SK-N-SH (cell line): Measurements from ENCODE around the gene UBE2D1. TPM values are rescaled to one million over a fixed set of nuclear protein-coding genes. Genes with fewer than 3 reads are reported as not detected.

Experiments used
- CTCF ChIA-PET: fragments of 300-600, 350-600 bp; formaldehyde crosslinking; extraction: SDS; loops from one replicate; lab custom pipeline; 2021; lab: Yijun Ruan, JAX
- POLR2A ChIA-PET: fragments of 350-600 bp; sonication (Branson Sonifier 250); formaldehyde crosslinking; extraction: SDS; loops from one replicate; lab custom pipeline; 2020; ENCODE audit warnings: antibody characterized with exemption, inconsistent platforms; lab: Yijun Ruan, JAX
- DNase-seq: peaks from one replicate; pipeline ENCODE4 v3.0.0; 2012
- H2AFZ ChIP-seq: fragments of 200-600 bp; sonication (generic); 2 replicates; pipeline ENCODE4 v1.8.1; 2016; ENCODE audit warnings: antibody characterized with exemption, mild to moderate bottlenecking, low read depth
- H3F3A ChIP-seq: fragments of 200-600 bp; sonication (generic); replicated peaks from 2 replicates; pipeline ENCODE3; 2016; ENCODE audit warnings: antibody characterized with exemption, mild to moderate bottlenecking; ENCODE audit not compliant: insufficient read depth
- H3K27ac ChIP-seq, 2 experiments: fragments of 200-500 bp in 1 of 2; fragments of 200-600 bp in 1 of 2; sonication (Bioruptor generic) in 1 of 2; sonication (generic), shearing (Covaris generic) in 1 of 2; 2 replicates each; pipeline versions ENCODE4 v1.5.1 to v1.6.1; 2014 to 2016; ENCODE audit warnings: low read depth in 2 of 2, inconsistent platforms in 1 of 2, low read length in 1 of 2, mild to moderate bottlenecking in 1 of 2, mixed read lengths in 1 of 2
- H3K27me3 ChIP-seq: fragments of 200-600 bp; sonication (generic), shearing (Covaris generic); 2 replicates; pipeline ENCODE4 v1.6.1; 2016; ENCODE audit warnings: mixed run types; ENCODE audit not compliant: insufficient read depth
- H3K36me3 ChIP-seq, 2 experiments: fragments of 200-500 bp in 1 of 2; fragments of 200-600 bp in 1 of 2; sonication (Bioruptor generic) in 1 of 2; sonication (generic) in 1 of 2; replicated peaks in 1 of 2; 2 replicates each; pipeline versions ENCODE3 to v1.5.1; 2014 to 2016; ENCODE audit warnings: low read length in 1 of 2, mild to moderate bottlenecking in 1 of 2; ENCODE audit not compliant: insufficient read depth in 2 of 2, control insufficient read depth in 1 of 2
- H3K4me1 ChIP-seq, 2 experiments: fragments of 200-500 bp in 1 of 2; fragments of 200-600 bp in 1 of 2; sonication (Bioruptor generic) in 1 of 2; sonication (generic), shearing (Covaris generic) in 1 of 2; 2 replicates each; pipeline versions ENCODE4 v1.5.1 to v1.6.1; 2014 to 2016; ENCODE audit warnings: low read depth in 1 of 2, low read length in 1 of 2, mixed run types in 1 of 2; ENCODE audit not compliant: insufficient read depth in 2 of 2, control insufficient read depth in 1 of 2
- H3K4me2 ChIP-seq: fragments of 200-600 bp; sonication (generic), shearing (Covaris generic); 2 replicates; pipeline ENCODE4 v1.6.1; 2017; ENCODE audit warnings: mixed run types
- H3K4me3 ChIP-seq, 2 experiments: fragments of 200-500 bp in 1 of 2; fragments of 200-600 bp in 1 of 2; sonication (Bioruptor generic) in 1 of 2; sonication (generic), shearing (Covaris generic) in 1 of 2; 2 replicates each; pipeline versions ENCODE4 v1.5.1 to v1.8.1; 2014 to 2016; ENCODE audit warnings: low read depth in 2 of 2, inconsistent platforms in 1 of 2, low read length in 1 of 2, mild to moderate bottlenecking in 1 of 2, mixed read lengths in 1 of 2, moderate library complexity in 1 of 2
- H3K79me2 ChIP-seq: fragments of 200-600 bp; sonication (generic); 2 replicates; pipeline ENCODE4 v1.8.1; 2017; ENCODE audit warnings: mild to moderate bottlenecking; ENCODE audit not compliant: insufficient read depth
- H3K9ac ChIP-seq: fragments of 200-600 bp; sonication (generic); 2 replicates; pipeline ENCODE4 v1.6.1; 2017; ENCODE audit warnings: mixed run types
- H3K9me2 ChIP-seq: fragments of 200-600 bp; sonication (generic); 2 replicates; pipeline ENCODE4 v1.6.1; 2017; ENCODE audit warnings: mixed run types
- H3K9me3 ChIP-seq: fragments of 200-600 bp; sonication (generic); 2 replicates; pipeline ENCODE4 v1.6.1; 2017; ENCODE audit warnings: mixed run types, mild to moderate bottlenecking, moderate library complexity
- H4K20me1 ChIP-seq: fragments of 200-600 bp; sonication (generic); 2 replicates; pipeline ENCODE4 v1.6.1; 2017; ENCODE audit warnings: mild to moderate bottlenecking, mixed run types; ENCODE audit not compliant: insufficient read depth
- CHD2 ChIP-seq: fragments of 150-350 bp; IDR thresholded peaks from 2 replicates; pipeline ENCODE4 v1.6.1; 2018; ENCODE audit warnings: low read length; ENCODE audit not compliant: partially characterized antibody
- EZH2phosphoT487 ChIP-seq: fragments of 200-600 bp; sonication (generic); IDR thresholded peaks from 2 replicates; pipeline ENCODE4 v1.6.1; 2017; ENCODE audit warnings: low read depth, mixed run types, mild to moderate bottlenecking, antibody characterized with exemption, moderate library complexity, borderline replicate concordance
- MEF2A ChIP-seq: IDR thresholded peaks from 2 replicates; pipeline ENCODE4 v1.4.0; 2012; ENCODE audit warnings: low read depth, borderline replicate concordance
- MXI1 ChIP-seq: IDR thresholded peaks from 2 replicates; pipeline ENCODE4 v1.6.1; 2012; ENCODE audit warnings: mild to moderate bottlenecking, low read depth, low read length, improper control_type of control experiment
- NRF1 ChIP-seq: IDR thresholded peaks from 2 replicates; pipeline ENCODE4 v1.6.1; 2012; ENCODE audit warnings: low read depth, mild to moderate bottlenecking, low read length
- RFX5 ChIP-seq: IDR thresholded peaks from 2 replicates; pipeline ENCODE4 v1.6.1; 2012; ENCODE audit warnings: mild to moderate bottlenecking, improper control_type of control experiment, low read length
- RXRA ChIP-seq: IDR thresholded peaks from 2 replicates; pipeline ENCODE4 v1.4.0; 2012; ENCODE audit warnings: low read depth, mild to moderate bottlenecking, borderline replicate concordance
- SIN3A ChIP-seq: IDR thresholded peaks from 2 replicates; pipeline ENCODE4 v1.6.1; 2012; ENCODE audit warnings: low read depth, mild to moderate bottlenecking, low read length, moderate library complexity, borderline replicate concordance
- SMC3 ChIP-seq: IDR thresholded peaks from 2 replicates; pipeline ENCODE4 v1.6.1; 2012; ENCODE audit warnings: low read depth, low read length, improper control_type of control experiment
- TAF1 ChIP-seq: IDR thresholded peaks from 2 replicates; pipeline ENCODE4 v1.6.1; 2012; ENCODE audit warnings: low read depth, mild to moderate bottlenecking, low read length, moderate library complexity, borderline replicate concordance
- TCF12 ChIP-seq: IDR thresholded peaks from 2 replicates; pipeline ENCODE4 v1.4.0; 2012
- WGBS: methylation state at CpG from one replicate; pipeline ENCODE4 v1.1.6; 2017; ENCODE audit warnings: low lambda C conversion rate; 5-methylcytosine and 5-hydroxymethylcytosine counted together
- polyA plus RNA-seq, 3 experiments: library from polyadenylated mRNA; depleted of rRNA; stranded (reverse); fragments of >200 nt; gene quantifications; 2 replicates each; pipeline ENCODE4 v1.2.3, GENCODE V29; 2012
- TF ChIP-seq, protein P1 (sequence below): IDR thresholded peaks from 2 replicates; pipeline ENCODE4 v1.4.0; 2012; ENCODE audit warnings: low read depth, borderline replicate concordance
- TF ChIP-seq, protein P2 (sequence below): fragments of 200-600 bp; sonication (generic); IDR thresholded peaks from 2 replicates; pipeline ENCODE4 v1.6.1; 2017; ENCODE audit warnings: antibody characterized with exemption, mild to moderate bottlenecking, moderate library complexity
- TF ChIP-seq, protein P3 (sequence below): IDR thresholded peaks from 2 replicates; pipeline ENCODE4 v1.6.1; 2012; ENCODE audit warnings: mild to moderate bottlenecking, low read depth, low read length, moderate library complexity
- TF ChIP-seq, protein P4 (sequence below): IDR thresholded peaks from 2 replicates; pipeline ENCODE4; 2012
- TF ChIP-seq, protein P5 (sequence below): fragments of 150-350 bp; IDR thresholded peaks from 2 replicates; pipeline ENCODE4 v1.6.1; 2016; ENCODE audit warnings: mild to moderate bottlenecking, low read depth, low read length
- TF ChIP-seq, protein P6 (sequence below): IDR thresholded peaks from 2 replicates; pipeline ENCODE4 v1.4.0; 2012; ENCODE audit warnings: low read depth, borderline replicate concordance

The UBE2D1 gene
- polyA plus RNA-seq, 1 of the 3 experiments (the other 2 are of a cell fraction): 8.7 TPM

DNA sequence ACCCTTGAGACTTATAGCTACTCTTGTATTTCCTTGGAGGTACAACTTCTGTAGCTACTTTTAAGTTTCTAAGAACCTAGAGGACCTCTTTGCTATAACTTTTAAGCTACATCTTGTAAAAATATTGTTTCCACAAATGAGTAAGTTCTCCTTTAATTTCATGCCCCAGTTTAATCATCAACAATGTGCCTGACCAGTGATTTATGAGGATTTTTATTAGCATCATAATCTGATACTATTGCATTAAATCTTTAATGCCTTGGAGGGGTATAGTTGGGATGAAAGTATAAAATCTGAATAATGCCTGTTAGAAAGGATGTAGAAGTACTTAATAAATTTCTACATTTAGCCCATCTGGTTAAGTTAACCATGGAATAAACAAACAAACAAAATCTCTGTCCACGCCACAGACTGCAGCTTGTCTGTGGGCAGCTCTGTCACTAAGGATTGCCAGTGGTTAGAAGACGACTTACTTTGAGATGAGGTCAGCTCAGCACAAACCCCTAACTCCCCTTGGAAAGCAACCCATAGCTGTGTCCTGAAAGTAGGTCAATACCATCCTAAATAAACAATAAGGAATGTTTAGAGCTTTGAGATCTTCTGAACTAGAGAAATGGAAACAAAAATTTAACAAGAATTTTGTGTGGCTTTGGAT lies 18.3 kb downstream of the UBE2D1 start:
- ChIA-PET POLR2A (no interaction called here), CTCF (interaction anchor here (1.1 to 1.2 kb wide), 2 partner anchors 9 to 18 kb away, joined by 3 read pairs; partner anchors contain the start of gene UBE2D1)
- H3K27me3 ChIP-seq: no peaks in the 10 kb centered on the region
- H3K27ac ChIP-seq: no peak overlapping the region
- 74% methylated on average over 2 of the region's 2 CpGs for WGBS
- no peaks in the 10 kb centered on the region for H3K36me3 ChIP-seq
- H3F3A ChIP-seq: peaks cover 4% of the 10 kb centered on the region
- H3K9me2 ChIP-seq: no peaks in the 10 kb centered on the region; the same call in 1 of the 2 replicates
- H4K20me1 ChIP-seq: peaks cover 11% of the 10 kb centered on the region; the same call in 1 of the 2 replicates
- no peak for DNase-seq
- peaks cover 58% of the 10 kb centered on the region for H3K79me2 ChIP-seq
- no peak overlapping the region for H3K9ac ChIP-seq
- H3K9me3 ChIP-seq: no peaks in the 10 kb centered on the region
- H2AFZ ChIP-seq: no peak overlapping the region
- peaks cover 2 to 5% of the 10 kb centered on the region in 2 experiments; a peak in 3 of 4 replicates for H3K4me1 ChIP-seq
- no peak overlapping the region for H3K4me3 ChIP-seq
- no peak for TF ChIP-seq TCF12
- TF ChIP-seq MXI1: no peak
- TF ChIP-seq TAF1: no peak
- TF ChIP-seq SMC3: no peak
- TF ChIP-seq, protein P1, sequence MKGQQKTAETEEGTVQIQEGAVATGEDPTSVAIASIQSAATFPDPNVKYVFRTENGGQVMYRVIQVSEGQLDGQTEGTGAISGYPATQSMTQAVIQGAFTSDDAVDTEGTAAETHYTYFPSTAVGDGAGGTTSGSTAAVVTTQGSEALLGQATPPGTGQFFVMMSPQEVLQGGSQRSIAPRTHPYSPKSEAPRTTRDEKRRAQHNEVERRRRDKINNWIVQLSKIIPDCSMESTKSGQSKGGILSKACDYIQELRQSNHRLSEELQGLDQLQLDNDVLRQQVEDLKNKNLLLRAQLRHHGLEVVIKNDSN: no peak
- TF ChIP-seq NRF1: no peak
- no peak for TF ChIP-seq CHD2
- TF ChIP-seq SIN3A: no peak
- no peak for TF ChIP-seq RXRA
- TF ChIP-seq, protein P2, sequence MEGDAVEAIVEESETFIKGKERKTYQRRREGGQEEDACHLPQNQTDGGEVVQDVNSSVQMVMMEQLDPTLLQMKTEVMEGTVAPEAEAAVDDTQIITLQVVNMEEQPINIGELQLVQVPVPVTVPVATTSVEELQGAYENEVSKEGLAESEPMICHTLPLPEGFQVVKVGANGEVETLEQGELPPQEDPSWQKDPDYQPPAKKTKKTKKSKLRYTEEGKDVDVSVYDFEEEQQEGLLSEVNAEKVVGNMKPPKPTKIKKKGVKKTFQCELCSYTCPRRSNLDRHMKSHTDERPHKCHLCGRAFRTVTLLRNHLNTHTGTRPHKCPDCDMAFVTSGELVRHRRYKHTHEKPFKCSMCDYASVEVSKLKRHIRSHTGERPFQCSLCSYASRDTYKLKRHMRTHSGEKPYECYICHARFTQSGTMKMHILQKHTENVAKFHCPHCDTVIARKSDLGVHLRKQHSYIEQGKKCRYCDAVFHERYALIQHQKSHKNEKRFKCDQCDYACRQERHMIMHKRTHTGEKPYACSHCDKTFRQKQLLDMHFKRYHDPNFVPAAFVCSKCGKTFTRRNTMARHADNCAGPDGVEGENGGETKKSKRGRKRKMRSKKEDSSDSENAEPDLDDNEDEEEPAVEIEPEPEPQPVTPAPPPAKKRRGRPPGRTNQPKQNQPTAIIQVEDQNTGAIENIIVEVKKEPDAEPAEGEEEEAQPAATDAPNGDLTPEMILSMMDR: no peak
- TF ChIP-seq, protein P3, sequence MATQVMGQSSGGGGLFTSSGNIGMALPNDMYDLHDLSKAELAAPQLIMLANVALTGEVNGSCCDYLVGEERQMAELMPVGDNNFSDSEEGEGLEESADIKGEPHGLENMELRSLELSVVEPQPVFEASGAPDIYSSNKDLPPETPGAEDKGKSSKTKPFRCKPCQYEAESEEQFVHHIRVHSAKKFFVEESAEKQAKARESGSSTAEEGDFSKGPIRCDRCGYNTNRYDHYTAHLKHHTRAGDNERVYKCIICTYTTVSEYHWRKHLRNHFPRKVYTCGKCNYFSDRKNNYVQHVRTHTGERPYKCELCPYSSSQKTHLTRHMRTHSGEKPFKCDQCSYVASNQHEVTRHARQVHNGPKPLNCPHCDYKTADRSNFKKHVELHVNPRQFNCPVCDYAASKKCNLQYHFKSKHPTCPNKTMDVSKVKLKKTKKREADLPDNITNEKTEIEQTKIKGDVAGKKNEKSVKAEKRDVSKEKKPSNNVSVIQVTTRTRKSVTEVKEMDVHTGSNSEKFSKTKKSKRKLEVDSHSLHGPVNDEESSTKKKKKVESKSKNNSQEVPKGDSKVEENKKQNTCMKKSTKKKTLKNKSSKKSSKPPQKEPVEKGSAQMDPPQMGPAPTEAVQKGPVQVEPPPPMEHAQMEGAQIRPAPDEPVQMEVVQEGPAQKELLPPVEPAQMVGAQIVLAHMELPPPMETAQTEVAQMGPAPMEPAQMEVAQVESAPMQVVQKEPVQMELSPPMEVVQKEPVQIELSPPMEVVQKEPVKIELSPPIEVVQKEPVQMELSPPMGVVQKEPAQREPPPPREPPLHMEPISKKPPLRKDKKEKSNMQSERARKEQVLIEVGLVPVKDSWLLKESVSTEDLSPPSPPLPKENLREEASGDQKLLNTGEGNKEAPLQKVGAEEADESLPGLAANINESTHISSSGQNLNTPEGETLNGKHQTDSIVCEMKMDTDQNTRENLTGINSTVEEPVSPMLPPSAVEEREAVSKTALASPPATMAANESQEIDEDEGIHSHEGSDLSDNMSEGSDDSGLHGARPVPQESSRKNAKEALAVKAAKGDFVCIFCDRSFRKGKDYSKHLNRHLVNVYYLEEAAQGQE: no peak
- TF ChIP-seq MEF2A: no peak
- TF ChIP-seq, protein P4, sequence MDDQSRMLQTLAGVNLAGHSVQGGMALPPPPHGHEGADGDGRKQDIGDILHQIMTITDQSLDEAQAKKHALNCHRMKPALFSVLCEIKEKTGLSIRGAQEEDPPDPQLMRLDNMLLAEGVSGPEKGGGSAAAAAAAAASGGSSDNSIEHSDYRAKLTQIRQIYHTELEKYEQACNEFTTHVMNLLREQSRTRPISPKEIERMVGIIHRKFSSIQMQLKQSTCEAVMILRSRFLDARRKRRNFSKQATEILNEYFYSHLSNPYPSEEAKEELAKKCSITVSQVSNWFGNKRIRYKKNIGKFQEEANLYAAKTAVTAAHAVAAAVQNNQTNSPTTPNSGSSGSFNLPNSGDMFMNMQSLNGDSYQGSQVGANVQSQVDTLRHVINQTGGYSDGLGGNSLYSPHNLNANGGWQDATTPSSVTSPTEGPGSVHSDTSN: no peak
- TF ChIP-seq, protein P5, sequence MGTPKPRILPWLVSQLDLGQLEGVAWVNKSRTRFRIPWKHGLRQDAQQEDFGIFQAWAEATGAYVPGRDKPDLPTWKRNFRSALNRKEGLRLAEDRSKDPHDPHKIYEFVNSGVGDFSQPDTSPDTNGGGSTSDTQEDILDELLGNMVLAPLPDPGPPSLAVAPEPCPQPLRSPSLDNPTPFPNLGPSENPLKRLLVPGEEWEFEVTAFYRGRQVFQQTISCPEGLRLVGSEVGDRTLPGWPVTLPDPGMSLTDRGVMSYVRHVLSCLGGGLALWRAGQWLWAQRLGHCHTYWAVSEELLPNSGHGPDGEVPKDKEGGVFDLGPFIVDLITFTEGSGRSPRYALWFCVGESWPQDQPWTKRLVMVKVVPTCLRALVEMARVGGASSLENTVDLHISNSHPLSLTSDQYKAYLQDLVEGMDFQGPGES: no peak
- TF ChIP-seq, protein P6, sequence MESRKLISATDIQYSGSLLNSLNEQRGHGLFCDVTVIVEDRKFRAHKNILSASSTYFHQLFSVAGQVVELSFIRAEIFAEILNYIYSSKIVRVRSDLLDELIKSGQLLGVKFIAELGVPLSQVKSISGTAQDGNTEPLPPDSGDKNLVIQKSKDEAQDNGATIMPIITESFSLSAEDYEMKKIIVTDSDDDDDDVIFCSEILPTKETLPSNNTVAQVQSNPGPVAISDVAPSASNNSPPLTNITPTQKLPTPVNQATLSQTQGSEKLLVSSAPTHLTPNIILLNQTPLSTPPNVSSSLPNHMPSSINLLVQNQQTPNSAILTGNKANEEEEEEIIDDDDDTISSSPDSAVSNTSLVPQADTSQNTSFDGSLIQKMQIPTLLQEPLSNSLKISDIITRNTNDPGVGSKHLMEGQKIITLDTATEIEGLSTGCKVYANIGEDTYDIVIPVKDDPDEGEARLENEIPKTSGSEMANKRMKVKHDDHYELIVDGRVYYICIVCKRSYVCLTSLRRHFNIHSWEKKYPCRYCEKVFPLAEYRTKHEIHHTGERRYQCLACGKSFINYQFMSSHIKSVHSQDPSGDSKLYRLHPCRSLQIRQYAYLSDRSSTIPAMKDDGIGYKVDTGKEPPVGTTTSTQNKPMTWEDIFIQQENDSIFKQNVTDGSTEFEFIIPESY: no peak
- TF ChIP-seq EZH2phosphoT487: no peak
- TF ChIP-seq RFX5: no peak
- 0 out of 2 replicates have a peak overlapping the region, but pooled peaks have one; percentile 6 for H3K4me2 ChIP-seq
